SK-N-SH (cell line): ENCODE results near the gene PTPRG. TPM values are rescaled to one million over a fixed set of nuclear protein-coding genes. Genes with fewer than 3 reads are reported as not detected.

Source experiments
- CTCF ChIA-PET: fragments of 300-600, 350-600 bp; formaldehyde crosslinking; extraction: SDS; loops from one replicate; lab custom pipeline; 2021; lab: Yijun Ruan, JAX
- POLR2A ChIA-PET: fragments of 350-600 bp; sonication (Branson Sonifier 250); formaldehyde crosslinking; extraction: SDS; loops from one replicate; lab custom pipeline; 2020; ENCODE audit warnings: antibody characterized with exemption, inconsistent platforms; lab: Yijun Ruan, JAX
- DNase-seq: peaks from one replicate; pipeline ENCODE4 v3.0.0; 2012
- H2AFZ ChIP-seq: fragments of 200-600 bp; sonication (generic); 2 replicates; pipeline ENCODE4 v1.8.1; 2016; ENCODE audit warnings: antibody characterized with exemption, mild to moderate bottlenecking, low read depth
- H3F3A ChIP-seq: fragments of 200-600 bp; sonication (generic); replicated peaks from 2 replicates; pipeline ENCODE3; 2016; ENCODE audit warnings: antibody characterized with exemption, mild to moderate bottlenecking; ENCODE audit not compliant: insufficient read depth
- H3K27ac ChIP-seq, 2 experiments: fragments of 200-500 bp in 1 of 2; fragments of 200-600 bp in 1 of 2; sonication (Bioruptor generic) in 1 of 2; sonication (generic), shearing (Covaris generic) in 1 of 2; 2 replicates each; pipeline versions ENCODE4 v1.5.1 to v1.6.1; 2014 to 2016; ENCODE audit warnings: low read depth in 2 of 2, inconsistent platforms in 1 of 2, low read length in 1 of 2, mild to moderate bottlenecking in 1 of 2, mixed read lengths in 1 of 2
- H3K27me3 ChIP-seq: fragments of 200-600 bp; sonication (generic), shearing (Covaris generic); 2 replicates; pipeline ENCODE4 v1.6.1; 2016; ENCODE audit warnings: mixed run types; ENCODE audit not compliant: insufficient read depth
- H3K36me3 ChIP-seq, 2 experiments: fragments of 200-500 bp in 1 of 2; fragments of 200-600 bp in 1 of 2; sonication (Bioruptor generic) in 1 of 2; sonication (generic) in 1 of 2; replicated peaks in 1 of 2; 2 replicates each; pipeline versions ENCODE3 to v1.5.1; 2014 to 2016; ENCODE audit warnings: low read length in 1 of 2, mild to moderate bottlenecking in 1 of 2; ENCODE audit not compliant: insufficient read depth in 2 of 2, control insufficient read depth in 1 of 2
- H3K4me1 ChIP-seq, 2 experiments: fragments of 200-500 bp in 1 of 2; fragments of 200-600 bp in 1 of 2; sonication (Bioruptor generic) in 1 of 2; sonication (generic), shearing (Covaris generic) in 1 of 2; 2 replicates each; pipeline versions ENCODE4 v1.5.1 to v1.6.1; 2014 to 2016; ENCODE audit warnings: low read depth in 1 of 2, low read length in 1 of 2, mixed run types in 1 of 2; ENCODE audit not compliant: insufficient read depth in 2 of 2, control insufficient read depth in 1 of 2
- H3K4me2 ChIP-seq: fragments of 200-600 bp; sonication (generic), shearing (Covaris generic); 2 replicates; pipeline ENCODE4 v1.6.1; 2017; ENCODE audit warnings: mixed run types
- H3K4me3 ChIP-seq, 2 experiments: fragments of 200-500 bp in 1 of 2; fragments of 200-600 bp in 1 of 2; sonication (Bioruptor generic) in 1 of 2; sonication (generic), shearing (Covaris generic) in 1 of 2; 2 replicates each; pipeline versions ENCODE4 v1.5.1 to v1.8.1; 2014 to 2016; ENCODE audit warnings: low read depth in 2 of 2, inconsistent platforms in 1 of 2, low read length in 1 of 2, mild to moderate bottlenecking in 1 of 2, mixed read lengths in 1 of 2, moderate library complexity in 1 of 2
- H3K79me2 ChIP-seq: fragments of 200-600 bp; sonication (generic); 2 replicates; pipeline ENCODE4 v1.8.1; 2017; ENCODE audit warnings: mild to moderate bottlenecking; ENCODE audit not compliant: insufficient read depth
- H3K9ac ChIP-seq: fragments of 200-600 bp; sonication (generic); 2 replicates; pipeline ENCODE4 v1.6.1; 2017; ENCODE audit warnings: mixed run types
- H3K9me2 ChIP-seq: fragments of 200-600 bp; sonication (generic); 2 replicates; pipeline ENCODE4 v1.6.1; 2017; ENCODE audit warnings: mixed run types
- H3K9me3 ChIP-seq: fragments of 200-600 bp; sonication (generic); 2 replicates; pipeline ENCODE4 v1.6.1; 2017; ENCODE audit warnings: mixed run types, mild to moderate bottlenecking, moderate library complexity
- H4K20me1 ChIP-seq: fragments of 200-600 bp; sonication (generic); 2 replicates; pipeline ENCODE4 v1.6.1; 2017; ENCODE audit warnings: mild to moderate bottlenecking, mixed run types; ENCODE audit not compliant: insufficient read depth
- ELF1 ChIP-seq: IDR thresholded peaks from 2 replicates; pipeline ENCODE4 v1.4.0; 2012
- EZH2phosphoT487 ChIP-seq: fragments of 200-600 bp; sonication (generic); IDR thresholded peaks from 2 replicates; pipeline ENCODE4 v1.6.1; 2017; ENCODE audit warnings: low read depth, mixed run types, mild to moderate bottlenecking, antibody characterized with exemption, moderate library complexity, borderline replicate concordance
- FOSL2 ChIP-seq: IDR thresholded peaks from 2 replicates; pipeline ENCODE4 v1.4.0; 2012; ENCODE audit warnings: low read depth, mild to moderate bottlenecking, moderate library complexity, borderline replicate concordance
- FOXM1 ChIP-seq: IDR thresholded peaks from 2 replicates; pipeline ENCODE4 v1.4.0; 2012; ENCODE audit warnings: low read depth, mild to moderate bottlenecking
- GABPA ChIP-seq: IDR thresholded peaks from 2 replicates; pipeline ENCODE4 v1.4.0; 2012; ENCODE audit warnings: low read depth, mild to moderate bottlenecking
- GATA2 ChIP-seq: sonication (generic); formaldehyde crosslinking; IDR thresholded peaks from 2 replicates; pipeline ENCODE4 v1.5.0; 2020; ENCODE audit warnings: mild to moderate bottlenecking, missing genetic modification reagents
- MAX ChIP-seq: IDR thresholded peaks from 2 replicates; pipeline ENCODE4 v1.4.0; 2012; ENCODE audit warnings: low read depth
- MXI1 ChIP-seq: IDR thresholded peaks from 2 replicates; pipeline ENCODE4 v1.6.1; 2012; ENCODE audit warnings: mild to moderate bottlenecking, low read depth, low read length, improper control_type of control experiment
- NFIC ChIP-seq: IDR thresholded peaks from 2 replicates; pipeline ENCODE4 v1.4.0; 2012; ENCODE audit warnings: borderline replicate concordance
- NRF1 ChIP-seq: IDR thresholded peaks from 2 replicates; pipeline ENCODE4 v1.6.1; 2012; ENCODE audit warnings: low read depth, mild to moderate bottlenecking, low read length
- POLR2AphosphoS5 ChIP-seq: IDR thresholded peaks from 2 replicates; pipeline ENCODE4 v1.6.1; 2012; ENCODE audit warnings: low read depth, low read length
- RAD21 ChIP-seq: IDR thresholded peaks from 2 replicates; pipeline ENCODE4 v1.6.1; 2012; ENCODE audit warnings: mild to moderate bottlenecking, low read length
- RCOR1 ChIP-seq: fragments of 150-350 bp; IDR thresholded peaks from 2 replicates; pipeline ENCODE4 v1.6.1; 2017; ENCODE audit warnings: antibody characterized with exemption, low read length
- REST ChIP-seq: IDR thresholded peaks from 2 replicates; pipeline ENCODE4 v1.6.1; 2012; ENCODE audit warnings: mild to moderate bottlenecking, low read depth, low read length, moderate library complexity
- SIN3A ChIP-seq: IDR thresholded peaks from 2 replicates; pipeline ENCODE4 v1.6.1; 2012; ENCODE audit warnings: low read depth, mild to moderate bottlenecking, low read length, moderate library complexity, borderline replicate concordance
- SMC3 ChIP-seq: IDR thresholded peaks from 2 replicates; pipeline ENCODE4 v1.6.1; 2012; ENCODE audit warnings: low read depth, low read length, improper control_type of control experiment
- TCF12 ChIP-seq: IDR thresholded peaks from 2 replicates; pipeline ENCODE4 v1.4.0; 2012
- TEAD4 ChIP-seq: IDR thresholded peaks from 2 replicates; pipeline ENCODE4 v1.4.0; 2012; ENCODE audit warnings: mild to moderate bottlenecking, borderline replicate concordance; ENCODE audit not compliant: insufficient read depth
- USF2 ChIP-seq: fragments of 150-350 bp; IDR thresholded peaks from 2 replicates; pipeline ENCODE4 v1.6.1; 2017; ENCODE audit warnings: antibody characterized with exemption, low read length, low read depth, borderline replicate concordance
- WGBS: methylation state at CpG from one replicate; pipeline ENCODE4 v1.1.6; 2017; ENCODE audit warnings: low lambda C conversion rate; 5-methylcytosine and 5-hydroxymethylcytosine counted together
- polyA plus RNA-seq, 3 experiments: library from polyadenylated mRNA; depleted of rRNA; stranded (reverse); fragments of >200 nt; gene quantifications; 2 replicates each; pipeline ENCODE4 v1.2.3, GENCODE V29; 2012

Gene PTPRG
- polyA plus RNA-seq, 1 of the 3 experiments (the other 2 are of a cell fraction): 14.1 TPM

- TF ChIP-seq MXI1 (no peak), SIN3A (no peak), EZH2phosphoT487 (no peak)
- H3K27ac ChIP-seq: no peak overlapping the region
- no peaks in the 10 kb centered on the region for H3K9me2 ChIP-seq
- peaks cover 63% of the 10 kb centered on the region for H3K79me2 ChIP-seq
- DNase-seq: no peak
- no peaks in the 10 kb centered on the region for H3K27me3 ChIP-seq
- ChIA-PET POLR2A (no interaction called here), CTCF (no interaction called here)
- no peak overlapping the region for H3K4me3 ChIP-seq
- peaks cover 0 to 5% of the 10 kb centered on the region in 2 experiments for H3K36me3 ChIP-seq
- no peak overlapping the region for H3K9ac ChIP-seq
- H3K4me2 ChIP-seq: no peak overlapping the region
- no peak overlapping the region for H2AFZ ChIP-seq
- WGBS: 87% methylated on average over 2 of the region's 2 CpGs
- H3K4me1 ChIP-seq: peaks cover 7 to 9% of the 10 kb centered on the region in 2 experiments; a peak in 3 of 4 replicates
- H3F3A ChIP-seq: peaks cover 19% of the 10 kb centered on the region
- 0 out of 2 replicates have a peak, but pooled peaks cover 5% of the 10 kb centered on the region for H3K9me3 ChIP-seq
- no peaks in the 10 kb centered on the region for H4K20me1 ChIP-seq
These were observed 78.6 kb downstream of the PTPRG start for GRCh38 chr3:61639991-61640390.

- no peak for TF ChIP-seq GABPA
- TF ChIP-seq SMC3: no peak
- TF ChIP-seq RAD21: no peak
- no peak for TF ChIP-seq ELF1
- no peak overlapping the region for H3K27ac ChIP-seq
- no peak for DNase-seq
- no peak overlapping the region for H2AFZ ChIP-seq
- no peak overlapping the region for H3K9ac ChIP-seq
- no peak overlapping the region for H3K4me3 ChIP-seq
- H4K20me1 ChIP-seq: peaks cover 3% of the 10 kb centered on the region; the same call in 1 of the 2 replicates
- WGBS: 100% methylated on average over 2 of the region's 2 CpGs
- H3F3A ChIP-seq: no peaks in the 10 kb centered on the region
- ChIA-PET POLR2A (no interaction called here), CTCF (interaction anchor here (1.4 kb wide), 1 partner anchor 10 kb away, joined by 3 read pairs; no protein-coding TSS in a partner anchor)
- H3K4me1 ChIP-seq: no peaks in the 10 kb centered on the region; a peak in 1 of 4 replicates
- peaks cover 0 to 5% of the 10 kb centered on the region in 2 experiments for H3K36me3 ChIP-seq
- peaks cover 62% of the 10 kb centered on the region for H3K79me2 ChIP-seq
- no peaks in the 10 kb centered on the region for H3K9me3 ChIP-seq
- H3K4me2 ChIP-seq: no peak overlapping the region
- no peaks in the 10 kb centered on the region for H3K27me3 ChIP-seq
- no peaks in the 10 kb centered on the region for H3K9me2 ChIP-seq
These were observed 83.8 kb downstream of the PTPRG start for GRCh38 chr3:61645148-61645547.

GRCh38 chr3:61646360-61646759 lies 85.0 kb downstream of the PTPRG start:
- H3K79me2 ChIP-seq: peaks cover 58% of the 10 kb centered on the region
- H3K4me3 ChIP-seq: no peak overlapping the region
- peaks cover 0 to 5% of the 10 kb centered on the region in 2 experiments for H3K36me3 ChIP-seq
- WGBS: 73% methylated on average over 1 of the region's 1 CpG
- H2AFZ ChIP-seq: no peak overlapping the region
- ChIA-PET CTCF (no interaction called here), POLR2A (no interaction called here)
- no peak overlapping the region for H3K27ac ChIP-seq
- H3F3A ChIP-seq: no peaks in the 10 kb centered on the region
- H3K9me3 ChIP-seq: no peaks in the 10 kb centered on the region
- H3K27me3 ChIP-seq: no peaks in the 10 kb centered on the region
- no peak overlapping the region for H3K4me2 ChIP-seq
- DNase-seq: no peak
- H3K9me2 ChIP-seq: no peaks in the 10 kb centered on the region
- H4K20me1 ChIP-seq: peaks cover 3% of the 10 kb centered on the region; the same call in 1 of the 2 replicates
- H3K9ac ChIP-seq: no peak overlapping the region
- H3K4me1 ChIP-seq: no peaks in the 10 kb centered on the region; a peak in 1 of 4 replicates
- TF ChIP-seq GABPA (no peak), MAX (no peak), FOSL2 (no peak), TCF12 (no peak), RAD21 (no peak), REST (no peak), TEAD4 (no peak), MXI1 (no peak), SIN3A (no peak), EZH2phosphoT487 (no peak), ELF1 (no peak), NFIC (no peak), RCOR1 (no peak), USF2 (no peak), GATA2 (no peak), NRF1 (no peak), FOXM1 (no peak), POLR2AphosphoS5 (no peak)
